Hippocampal formation (tissue), 2 donors: Measurements from ENCODE around the gene RAVER1.
"Not testable (repeated sequence)": the region's sequence is repeated elsewhere in the genome, so short reads cannot be mapped to it uniquely, and the experiment has no call there.

Experiments
- DNase-seq, 2 donors: peaks; one replicate each; lab custom pipeline; 2025; lab: John Stamatoyannopoulos, UW

RAVER1 gene

GRCh38 chr19:10343495-10343894, 10.2 kb upstream of the RAVER1 start:
- no peak for DNase-seq

GRCh38 chr19:10339977-10340376, 6.6 kb upstream of the RAVER1 start:
- no peak for DNase-seq

- no peak for DNase-seq
These were observed 6.1 kb upstream of the RAVER1 start, which contains the start of gene ICAM3 for GRCh38 chr19:10339380-10339960. Gene ICAM3, minus strand, starts transcription at chr19:10339624. Its CDS starts 10 bp downstream, at chr19:10339614.

GRCh38 chr19:10338940-10339339, 5.6 kb upstream of the RAVER1 start:
- DNase-seq: no peak

- DNase-seq: not testable (repeated sequence)
These were observed 3.4 kb upstream of the RAVER1 start for GRCh38 chr19:10336725-10337124.

- DNase-seq: no peak
These were observed 2.1 kb upstream of the RAVER1 start for GRCh38 chr19:10335352-10335985.

- peak; percentile 34 to 43 for DNase-seq
These were observed 1.4 kb upstream of the RAVER1 start for GRCh38 chr19:10334588-10335351.

DNA sequence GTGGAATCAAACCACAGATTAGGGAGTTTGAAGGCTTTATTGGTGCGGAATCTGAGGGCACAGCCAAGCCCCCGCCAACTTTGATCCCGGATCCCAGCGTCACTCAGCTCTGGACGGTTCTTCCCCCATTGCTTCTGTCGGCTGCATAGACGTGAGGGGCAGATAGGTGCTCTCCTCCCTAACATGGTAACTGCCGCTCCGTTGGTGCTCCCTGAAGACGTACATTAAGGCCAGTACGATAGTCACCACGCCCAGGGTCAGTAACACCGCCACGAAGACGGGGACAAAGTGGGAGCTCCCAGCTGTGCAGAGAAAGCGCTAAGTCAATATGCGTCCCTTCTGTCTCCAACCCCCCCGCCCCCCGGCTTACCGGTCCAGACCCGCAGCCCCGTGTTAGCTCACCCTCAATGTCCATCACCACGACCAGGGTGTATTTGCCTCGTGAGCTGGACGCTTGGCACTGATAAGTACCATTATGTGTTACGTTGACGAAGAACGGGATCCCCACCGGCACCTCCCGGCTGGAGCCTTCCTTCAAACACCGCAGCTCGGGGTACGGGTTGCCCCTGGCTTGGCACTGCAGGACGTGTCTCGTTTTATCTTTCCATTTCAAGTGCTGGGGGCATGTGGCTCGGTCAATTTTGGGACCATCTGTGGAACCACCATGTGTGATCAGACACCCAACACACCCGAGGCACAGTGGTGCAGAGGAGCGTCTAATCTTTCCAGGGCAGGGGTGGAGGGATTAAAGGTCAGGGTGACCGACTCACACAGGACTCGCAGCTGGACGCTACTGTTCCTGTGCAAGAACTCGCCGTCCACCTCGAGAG, 644 bp upstream of the RAVER1 start:
- no peak for DNase-seq

- DNase-seq: no peak
These were observed 968 bp downstream of the RAVER1 start for GRCh38 chr19:10332158-10332964.

DNA sequence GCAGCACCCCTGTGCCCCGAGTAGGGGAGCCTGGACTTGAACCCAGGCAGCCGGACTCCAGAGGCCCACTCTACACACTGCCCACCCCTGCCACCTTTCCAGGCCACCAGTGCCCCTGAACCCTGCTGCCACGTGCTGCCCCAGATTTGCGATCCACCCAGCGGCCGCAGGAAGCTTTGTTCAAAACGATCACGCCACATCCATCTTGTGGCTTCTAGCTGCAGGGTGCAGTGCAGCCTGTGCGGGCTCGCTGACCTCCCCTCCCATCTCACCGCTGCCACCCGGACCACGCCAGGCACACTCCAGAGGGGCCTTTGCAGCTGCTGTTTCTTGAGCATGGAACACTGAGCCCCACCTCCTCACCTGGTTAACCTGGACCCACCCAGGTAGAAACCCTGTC, 3.8 kb downstream of the RAVER1 start:
- no peak for DNase-seq

GRCh38 chr19:10328558-10329429, 4.5 kb downstream of the RAVER1 start:
- DNase-seq: no peak

DNA sequence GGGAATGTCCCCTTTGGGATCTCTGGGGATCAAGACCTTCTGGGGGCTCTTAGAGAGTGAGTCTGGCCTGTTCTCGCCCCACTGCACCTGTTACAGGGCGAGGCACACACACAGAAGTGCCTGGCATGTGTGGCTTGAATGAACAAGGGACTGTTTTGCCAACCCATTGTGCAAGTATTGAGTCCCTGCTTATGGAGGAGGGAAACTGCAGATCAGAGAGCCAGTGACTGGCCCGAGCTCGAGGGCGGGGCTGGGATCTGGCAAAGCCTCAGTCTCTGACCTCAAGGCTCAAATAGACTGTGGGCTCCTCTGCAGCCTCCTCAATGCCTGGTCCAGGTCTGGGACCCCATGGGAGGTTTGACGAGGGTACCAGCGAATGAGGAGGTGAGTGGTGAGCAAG, 5.5 kb downstream of the RAVER1 start:
- no peak for DNase-seq

GRCh38 chr19:10325732-10326131, 7.6 kb downstream of the RAVER1 start:
- no peak for DNase-seq

GRCh38 chr19:10321874-10322835, 11.2 kb downstream of the RAVER1 start:
- DNase-seq: no peak

DNA sequence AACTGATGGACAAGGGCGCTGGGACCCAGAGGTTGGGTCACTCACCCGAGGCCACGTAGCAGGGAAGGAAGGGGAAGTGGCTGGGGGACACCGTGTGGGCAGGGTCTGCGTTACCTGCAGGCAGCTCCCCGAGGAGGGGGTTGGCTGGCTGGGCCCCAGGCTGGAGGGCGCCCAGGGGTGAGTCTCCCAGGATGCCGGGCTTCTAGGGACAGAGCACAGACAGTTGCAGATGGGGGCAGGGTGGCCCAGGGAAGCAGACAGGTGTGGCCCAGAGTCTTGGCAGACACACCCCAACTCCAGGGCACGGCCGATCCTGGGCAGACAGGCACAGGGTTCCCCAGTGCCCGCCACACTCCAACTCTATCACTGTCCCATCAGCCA, 11.9 kb downstream of the RAVER1 start:
- no peak for DNase-seq

GRCh38 chr19:10320602-10321416, 12.5 kb downstream of the RAVER1 start:
- DNase-seq: no peak

- DNase-seq: no peak
These were observed 14.3 kb downstream of the RAVER1 start for GRCh38 chr19:10318807-10319682.
